ENCODE data around the gene LRRIQ1.

DNA sequence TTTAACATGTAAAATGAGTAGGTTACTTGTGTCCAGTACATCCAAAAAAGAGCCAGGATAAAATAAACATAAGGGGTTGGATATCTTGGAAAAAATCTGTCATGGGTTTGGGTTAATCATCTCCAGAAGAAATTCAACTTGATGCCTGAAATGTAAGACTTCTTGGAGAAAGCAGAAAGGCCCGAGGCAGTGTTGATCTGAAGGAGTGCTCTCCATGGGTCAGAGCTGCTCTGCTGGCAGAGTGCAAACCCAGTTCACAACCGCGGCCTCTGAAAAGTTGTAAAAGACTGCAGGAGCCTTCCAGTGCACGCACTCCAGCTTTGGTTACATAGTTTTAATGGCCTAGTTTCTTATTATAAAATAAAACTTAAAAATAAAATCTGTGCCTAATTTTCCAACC lies 146.5 kb downstream of the LRRIQ1 start:
- TF ChIP-seq, protein P1, sequence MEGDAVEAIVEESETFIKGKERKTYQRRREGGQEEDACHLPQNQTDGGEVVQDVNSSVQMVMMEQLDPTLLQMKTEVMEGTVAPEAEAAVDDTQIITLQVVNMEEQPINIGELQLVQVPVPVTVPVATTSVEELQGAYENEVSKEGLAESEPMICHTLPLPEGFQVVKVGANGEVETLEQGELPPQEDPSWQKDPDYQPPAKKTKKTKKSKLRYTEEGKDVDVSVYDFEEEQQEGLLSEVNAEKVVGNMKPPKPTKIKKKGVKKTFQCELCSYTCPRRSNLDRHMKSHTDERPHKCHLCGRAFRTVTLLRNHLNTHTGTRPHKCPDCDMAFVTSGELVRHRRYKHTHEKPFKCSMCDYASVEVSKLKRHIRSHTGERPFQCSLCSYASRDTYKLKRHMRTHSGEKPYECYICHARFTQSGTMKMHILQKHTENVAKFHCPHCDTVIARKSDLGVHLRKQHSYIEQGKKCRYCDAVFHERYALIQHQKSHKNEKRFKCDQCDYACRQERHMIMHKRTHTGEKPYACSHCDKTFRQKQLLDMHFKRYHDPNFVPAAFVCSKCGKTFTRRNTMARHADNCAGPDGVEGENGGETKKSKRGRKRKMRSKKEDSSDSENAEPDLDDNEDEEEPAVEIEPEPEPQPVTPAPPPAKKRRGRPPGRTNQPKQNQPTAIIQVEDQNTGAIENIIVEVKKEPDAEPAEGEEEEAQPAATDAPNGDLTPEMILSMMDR (IDR thresholded peaks at IDR 0.05) = no peak
- TF ChIP-seq EZH2 (IDR thresholded peaks at IDR 0.05) (no peak), EZH2phosphoT487 (IDR thresholded peaks at IDR 0.05) (no peak)
